ENCODE measurements around the gene NHERF2. TPM values are rescaled to one million over a fixed set of nuclear protein-coding genes. Genes with fewer than 3 reads are reported as not detected.

NHERF2 gene
- total RNA-seq, 1 experiment from 2014 or later, result 175 TPM

- peak; percentile 73 for DNase-seq (ENCODE audit: low read depth)
Observed at GRCh38 chr16:2040041-2040786, 13.5 kb downstream of the NHERF2 start.

GRCh38 chr16:2040787-2041522 lies 14.3 kb downstream of the NHERF2 start:
- peak; percentile 94 for DNase-seq (ENCODE audit: low read depth)

- DNase-seq (ENCODE audit: low read depth), result no peak
Observed at GRCh38 chr16:2042171-2042985, 15.7 kb downstream of the NHERF2 start.

- DNase-seq (ENCODE audit: low read depth), result no peak
Observed at GRCh38 chr16:2042986-2043666, 16.4 kb downstream of the NHERF2 start.

- no peak for DNase-seq (ENCODE audit: low read depth)
Observed at GRCh38 chr16:2043667-2044451, 17.2 kb downstream of the NHERF2 start.

GRCh38 chr16:2044541-2044940 lies 17.8 kb downstream of the NHERF2 start:
- DNase-seq (ENCODE audit: low read depth), result no peak

- DNase-seq (ENCODE audit: low read depth), result no peak
Observed at GRCh38 chr16:2045965-2046892, 19.5 kb downstream of the NHERF2 start.

GRCh38 chr16:2046893-2047329 lies 20.2 kb downstream of the NHERF2 start:
- no peak for DNase-seq (ENCODE audit: low read depth)

GRCh38 chr16:2047330-2048115 lies 20.8 kb downstream of the NHERF2 start, which contains the start of the genes NTHL1 and TSC2:
TSS of gene NTHL1 (minus strand) at chr16:2047834. CDS start at chr16:2047823, 11 bp downstream.
TSS of gene TSC2 (plus strand) at chr16:2047985. CDS start at chr16:2048616, 631 bp downstream.
- DNase-seq (ENCODE audit: low read depth), result peak; percentile 94

GRCh38 chr16:2048116-2048543 lies 21.4 kb downstream of the NHERF2 start:
- no peak for DNase-seq (ENCODE audit: low read depth)

GRCh38 chr16:2053211-2053610 lies 26.5 kb downstream of the NHERF2 start:
- no peak for DNase-seq (ENCODE audit: low read depth)

GRCh38 chr16:2053897-2054296 lies 27.2 kb downstream of the NHERF2 start:
- no peak for DNase-seq (ENCODE audit: low read depth)

- DNase-seq (ENCODE audit: low read depth), result no peak
Observed at GRCh38 chr16:2054543-2055245, 28.0 kb downstream of the NHERF2 start.

GRCh38 chr16:2056077-2056476 lies 29.4 kb downstream of the NHERF2 start:
- DNase-seq (ENCODE audit: low read depth), result no peak

GRCh38 chr16:2056681-2057407 lies 30.1 kb downstream of the NHERF2 start:
- DNase-seq (ENCODE audit: low read depth), result peak; percentile 21

- no peak for DNase-seq (ENCODE audit: low read depth)
Observed at GRCh38 chr16:2057438-2057837, 30.7 kb downstream of the NHERF2 start.

- no peak for DNase-seq (ENCODE audit: low read depth)
Observed at GRCh38 chr16:2058420-2058819, 31.7 kb downstream of the NHERF2 start.
